K562 (cell line): ENCODE results near the gene SCMH1. TPM values are rescaled to one million over a fixed set of nuclear protein-coding genes. Genes with fewer than 3 reads are reported as not detected.

Source experiments
- ATAC-seq: fragments of 200-7000 bp; cut with Tn5 transposase; 3 replicates; pipeline ENCODE4 v1.9.1; 2020; ENCODE audit warnings: moderate library complexity
- BruUV-seq: library from RNA; stranded (reverse); fragments of 400-500 nt; replicated peaks from 2 replicates; lab custom pipeline; 2021; lab: Mats Ljungman, UMichigan
- CTCF ChIA-PET: fragments of 300-600 bp; formaldehyde crosslinking; extraction: SDS; loops from one replicate; lab custom pipeline; 2021; ENCODE audit warnings: low intra/inter-chr PET ratio; lab: Yijun Ruan, JAX
- POLR2A ChIA-PET: fragments of 300-600, 350-650 bp; sonication (Branson Sonifier 250); formaldehyde crosslinking; extraction: SDS; loops from one replicate; lab custom pipeline; 2021; ENCODE audit warnings: antibody characterized with exemption, inconsistent platforms; lab: Yijun Ruan, JAX
- DNase-seq, 4 experiments: peaks; one replicate each; pipeline versions ENCODE4 v3.0.0 to v3.0.0-alpha.2; 2011 to 2018; ENCODE audit warnings: low spot score in 3 of 4, mixed read lengths in 3 of 4; ENCODE audit errors: extremely low read depth in 1 of 4
- FAIRE-seq: peaks from 2 replicates; lab custom pipeline; 2011; peaks lifted over from hg19 to GRCh38; lab: Jason Lieb, UNC
- H2AFZ ChIP-seq: 2 replicates; pipeline ENCODE4 v1.6.0; 2011; ENCODE audit warnings: low read depth, low read length, control low read depth, inconsistent platforms
- H3K27ac ChIP-seq: fragments of 200-600 bp; 3 replicates; pipeline ENCODE4 v1.8.0; 2011; ENCODE audit warnings: low read depth, mild to moderate bottlenecking, control low read depth, inconsistent platforms, low read length, moderate library complexity, mixed read lengths; ENCODE audit errors: extremely low read depth
- H3K27me3 ChIP-seq, 2 experiments: fragments of 300-600 bp in 1 of 2; 2 replicates in 1 of 2; 3 replicates in 1 of 2; pipeline versions ENCODE4 v1.6.0 to v1.8.0; 2011; ENCODE audit warnings: inconsistent platforms in 2 of 2, low read length in 2 of 2, mild to moderate bottlenecking in 1 of 2, mixed read lengths in 1 of 2, moderate library complexity in 1 of 2; ENCODE audit not compliant: control insufficient read depth in 2 of 2, insufficient read depth in 2 of 2
- H3K36me3 ChIP-seq: fragments of 300-600 bp; 3 replicates; pipeline ENCODE4 v1.8.0; 2011; ENCODE audit warnings: mild to moderate bottlenecking, low read length, inconsistent platforms; ENCODE audit not compliant: control insufficient read depth, insufficient read depth
- H3K4me1 ChIP-seq, 2 experiments: fragments of 200-600 bp in 1 of 2; replicated peaks in 1 of 2; 2 replicates in 1 of 2; 3 replicates in 1 of 2; pipeline versions ENCODE4 v1.5.1 to v1.8.0; 2011; ENCODE audit warnings: inconsistent platforms in 2 of 2, low read length in 2 of 2, mild to moderate bottlenecking in 1 of 2, mixed read lengths in 1 of 2, moderate library complexity in 1 of 2; ENCODE audit not compliant: control insufficient read depth in 2 of 2, insufficient read depth in 2 of 2
- H3K4me2 ChIP-seq: 2 replicates; pipeline ENCODE4 v1.6.1; 2011; ENCODE audit warnings: low read length, control low read depth, inconsistent platforms, mixed read lengths; ENCODE audit not compliant: insufficient read depth
- H3K4me3 ChIP-seq: fragments of 200-600 bp; sonication (generic), shearing (Covaris generic); 2 replicates; pipeline ENCODE4 v1.5.1; 2016; ENCODE audit warnings: control low read depth, inconsistent platforms
- H3K79me2 ChIP-seq: fragments of 200-600 bp; 3 replicates; pipeline ENCODE4 v1.8.0; 2011; ENCODE audit warnings: low read length, inconsistent platforms; ENCODE audit not compliant: control insufficient read depth, insufficient read depth
- H3K9ac ChIP-seq, 2 experiments: 2 replicates each; pipeline versions ENCODE4 v1.6.0 to v1.6.1; 2011; ENCODE audit warnings: low read depth in 2 of 2, low read length in 2 of 2, control low read depth in 1 of 2, inconsistent platforms in 1 of 2, mild to moderate bottlenecking in 1 of 2, mixed read lengths in 1 of 2; ENCODE audit not compliant: insufficient read depth in 1 of 2
- H3K9me1 ChIP-seq: one replicate; pipeline ENCODE4 v1.6.0; 2011; ENCODE audit warnings: inconsistent platforms, mild to moderate bottlenecking, low read length, moderate library complexity; ENCODE audit not compliant: control insufficient read depth, insufficient read depth
- H3K9me3 ChIP-seq: replicated peaks from 2 replicates; pipeline ENCODE4 v1.5.1; 2011; ENCODE audit warnings: low read depth, low read length, inconsistent platforms; ENCODE audit not compliant: control insufficient read depth, insufficient read depth
- H4K20me1 ChIP-seq: replicated peaks from 2 replicates; pipeline ENCODE4 v1.6.1; 2011; ENCODE audit warnings: low read length, inconsistent platforms, mixed read lengths; ENCODE audit not compliant: control insufficient read depth, insufficient read depth
- CEBPB ChIP-seq: fragments of 450-650 bp; IDR thresholded peaks from 2 replicates; pipeline ENCODE4 v1.6.1; 2016; ENCODE audit warnings: missing genetic modification characterization, missing compliant biosample characterization
- CEBPG ChIP-seq, 3 experiments: fragments of 200-800 bp in 1 of 3; sonication (Bioruptor generic) in 1 of 3; sonication (generic) in 1 of 3; formaldehyde crosslinking in 1 of 3; IDR thresholded peaks in 2 of 3; conservative IDR thresholded peaks in 1 of 3; 2 replicates each; pipeline versions ENCODE4 v1.6.1 to v1.8.0; 2016 to 2022; ENCODE audit warnings: missing compliant biosample characterization in 2 of 3, missing genetic modification characterization in 2 of 3, mild to moderate bottlenecking in 1 of 3, missing genetic modification reagents in 1 of 3
- E2F4 ChIP-seq: sonication (generic); formaldehyde crosslinking; IDR thresholded peaks from 2 replicates; pipeline ENCODE4 v1.8.0; 2022; ENCODE audit warnings: mild to moderate bottlenecking, low read depth, missing genetic modification reagents
- NFIC ChIP-seq: fragments of 450-650 bp; IDR thresholded peaks from 2 replicates; pipeline ENCODE4 v1.6.1; 2017; ENCODE audit warnings: mild to moderate bottlenecking, inconsistent platforms
- WGBS: fragments of 100-300 bp; shearing (Covaris generic); methylation state at CpG from one replicate; pipeline ENCODE4 v1.1.6; 2016; ENCODE audit warnings: low coverage, mixed read lengths; ENCODE audit not compliant: insufficient coverage; ENCODE audit errors: missing lambda C conversion rate; 5-methylcytosine and 5-hydroxymethylcytosine counted together
- in situ Hi-C: fragments of 300-500 bp; cut with MboI; formaldehyde crosslinking; loops from 4 replicates; pipeline ENCODE4 v1.15.0; 2018; ENCODE audit warnings: inconsistent platforms, mixed read lengths
- intact Hi-C: fragments of 100-400 bp; cut with micrococcal nuclease; formaldehyde crosslinking; loops from 2 replicates; pipeline ENCODE4 v1.14.2; 2022
- polyA plus RNA-seq, 8 experiments: library from polyadenylated mRNA; depleted of rRNA in 4 of 8; stranded (reverse) in 5 of 8; unstranded in 3 of 8; fragments of >200 nt; fragmentation: Nextera tagmentation in 2 of 8; fragmentation: Illumina TruSeq in 1 of 8; extraction: Ambion mirVana in 2 of 8; extraction: Trizol in 1 of 8; gene quantifications; 2 replicates each; pipeline versions ENCODE4 v1.2.1 to v1.2.3, GENCODE V29; 2011 to 2014; ENCODE audit warnings: inconsistent platforms in 1 of 8, missing spikeins in 1 of 8
- total RNA-seq, 7 experiments: library from RNA; depleted of rRNA in 6 of 7; stranded (reverse); fragments of >200 nt in 6 of 7; fragmentation: Illumina TruSeq in 2 of 7; extraction: Trizol in 2 of 7; gene quantifications; 2 replicates each; pipeline versions ENCODE4 v1.2.1 to v1.2.3, GENCODE V29; 2011 to 2021; ENCODE audit warnings: low replicate concordance in 1 of 7
- TF ChIP-seq, protein P1 (sequence below), 2 experiments: fragments of 450-650 bp in 1 of 2; sonication (generic) in 1 of 2; formaldehyde crosslinking in 1 of 2; IDR thresholded peaks in 1 of 2; conservative IDR thresholded peaks in 1 of 2; 2 replicates each; pipeline versions ENCODE4 v1.6.1 to v1.8.1; 2016 to 2023; ENCODE audit warnings: mild to moderate bottlenecking in 2 of 2, moderate library complexity in 2 of 2, inconsistent platforms in 1 of 2, missing genetic modification reagents in 1 of 2

SCMH1 gene
- total and polyA plus RNA-seq, 9 of the 15 experiments (the other 6 are each of a cell fraction or from before 2014, with no cell fraction given): 8.5 to 37.0 (median 26.8) TPM

- BruUV-seq: no TSS peak
- WGBS: 64% methylated on average over 2 of the region's 2 CpGs
- no peak overlapping the region for H3K4me2 ChIP-seq
- intact Hi-C loops: no loop called here
- no peak overlapping the region for H3K27ac ChIP-seq
- no peak overlapping the region for H3K9ac ChIP-seq
- CTCF ChIA-PET: no interaction called here
- FAIRE-seq: no peak
- no peak for TF ChIP-seq CEBPG (CRISPR knock-in tag; IDR thresholded peaks at IDR 0.05)
- peak in 1 of 2 experiments; percentile 80; a peak in 2 of 4 replicates for TF ChIP-seq CEBPG (tag; conservative IDR thresholded peaks at IDR 0.05 in 1 of 2, IDR thresholded peaks at IDR 0.05 in 1 of 2)
- TF ChIP-seq, protein P1, sequence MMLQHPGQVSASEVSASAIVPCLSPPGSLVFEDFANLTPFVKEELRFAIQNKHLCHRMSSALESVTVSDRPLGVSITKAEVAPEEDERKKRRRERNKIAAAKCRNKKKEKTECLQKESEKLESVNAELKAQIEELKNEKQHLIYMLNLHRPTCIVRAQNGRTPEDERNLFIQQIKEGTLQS (IDR thresholded peaks at IDR 0.05): peak; percentile 13; the same call in 1 of the 2 replicates
- TF ChIP-seq, protein P1 (CRISPR knock-in tag; conservative IDR thresholded peaks at IDR 0.05): no peak
- no peak for TF ChIP-seq E2F4
- TF ChIP-seq CEBPB (tag): peak; percentile 37; the same call in 1 of the 2 replicates
- peak; percentile 75 for TF ChIP-seq NFIC
- TF ChIP-seq, all 486 proteins: peak for 4
- H3K4me1 ChIP-seq: peaks cover 0 to 4% of the 10 kb centered on the region in 2 experiments; a peak in 2 of 5 replicates
- 0 out of 3 replicates have a peak, but pooled peaks cover 7% of the 10 kb centered on the region for H3K36me3 ChIP-seq
- no peak overlapping the region for H3K4me3 ChIP-seq
- H3K9me3 ChIP-seq: no peaks in the 10 kb centered on the region
- POLR2A ChIA-PET: interaction anchor here (0.5 kb wide), 1 partner anchor 224 kb away, joined by 3 read pairs; no protein-coding TSS in a partner anchor
- H4K20me1 ChIP-seq: no peaks in the 10 kb centered on the region
- H3K27me3 ChIP-seq: no peaks in the 10 kb centered on the region
- peaks cover 20% of the 10 kb centered on the region for H3K79me2 ChIP-seq
- DNase-seq (no peak), ATAC-seq (peak; percentile 25; the same call in 1 of the 3 replicates)
- in situ Hi-C loops: no loop called here
- no peaks in the 10 kb centered on the region for H3K9me1 ChIP-seq
- no peak overlapping the region for H2AFZ ChIP-seq
Observed at GRCh38 chr1:41222496-41222895, 19.6 kb downstream of the SCMH1 start.
